Glutamatergic neuron (in vitro differentiated cells): ENCODE results near the gene SLC35C1. TPM values are rescaled to one million over a fixed set of nuclear protein-coding genes. Genes with fewer than 3 reads are reported as not detected.

Experiments used
- DNase-seq: peaks from one replicate; pipeline ENCODE4 v3.0.0; 2022
- H3K27ac Mint-ChIP-seq: one replicate; pipeline ENCODE4 v1.8.0; 2020; ENCODE audit warnings: mild to moderate bottlenecking, mixed read lengths, inconsistent platforms; ENCODE audit not compliant: unreplicated experiment
- H3K27me3 Mint-ChIP-seq: one replicate; pipeline ENCODE4 v1.8.0; 2020; ENCODE audit warnings: mild to moderate bottlenecking, moderate library complexity, mixed read lengths, inconsistent platforms; ENCODE audit not compliant: unreplicated experiment
- H3K36me3 Mint-ChIP-seq: one replicate; pipeline ENCODE4 v1.8.0; 2020; ENCODE audit warnings: mild to moderate bottlenecking, mixed read lengths, inconsistent platforms; ENCODE audit not compliant: unreplicated experiment
- H3K4me1 Mint-ChIP-seq: one replicate; pipeline ENCODE4 v1.8.0; 2020; ENCODE audit warnings: mild to moderate bottlenecking, low read depth, mixed read lengths, inconsistent platforms; ENCODE audit not compliant: unreplicated experiment
- H3K4me3 Mint-ChIP-seq: one replicate; pipeline ENCODE4 v1.8.0; 2020; ENCODE audit warnings: mild to moderate bottlenecking, mixed read lengths, inconsistent platforms; ENCODE audit not compliant: unreplicated experiment
- H3K9me3 Mint-ChIP-seq: one replicate; pipeline ENCODE4 v1.8.0; 2020; ENCODE audit warnings: mild to moderate bottlenecking, moderate library complexity, mixed read lengths, inconsistent platforms; ENCODE audit not compliant: unreplicated experiment
- CTCF ChIP-seq: fragments of 200-600 bp; sonication (generic); IDR thresholded peaks from one replicate; pipeline ENCODE4 v1.5.0; 2021; ENCODE audit not compliant: partially characterized antibody, unreplicated experiment
- total RNA-seq: library from RNA; stranded (reverse); fragmentation: NEBNext Ultra II Directional; extraction: Animal tissue kit (Norgen Biotek cat#: 25700); gene quantifications from one replicate; pipeline ENCODE4 v1.2.1, GENCODE V29; 2021; ENCODE audit not compliant: unreplicated experiment

SLC35C1 gene
- total RNA-seq, 1 donor from 2014 or later, result 20.9 TPM

GRCh38 chr11:45860348-45860747 lies 55.4 kb downstream of the SLC35C1 start:
- TF ChIP-seq CTCF, result no peak
- peaks cover 9% of the 10 kb centered on the region for H3K4me1 Mint-ChIP-seq

DNA sequence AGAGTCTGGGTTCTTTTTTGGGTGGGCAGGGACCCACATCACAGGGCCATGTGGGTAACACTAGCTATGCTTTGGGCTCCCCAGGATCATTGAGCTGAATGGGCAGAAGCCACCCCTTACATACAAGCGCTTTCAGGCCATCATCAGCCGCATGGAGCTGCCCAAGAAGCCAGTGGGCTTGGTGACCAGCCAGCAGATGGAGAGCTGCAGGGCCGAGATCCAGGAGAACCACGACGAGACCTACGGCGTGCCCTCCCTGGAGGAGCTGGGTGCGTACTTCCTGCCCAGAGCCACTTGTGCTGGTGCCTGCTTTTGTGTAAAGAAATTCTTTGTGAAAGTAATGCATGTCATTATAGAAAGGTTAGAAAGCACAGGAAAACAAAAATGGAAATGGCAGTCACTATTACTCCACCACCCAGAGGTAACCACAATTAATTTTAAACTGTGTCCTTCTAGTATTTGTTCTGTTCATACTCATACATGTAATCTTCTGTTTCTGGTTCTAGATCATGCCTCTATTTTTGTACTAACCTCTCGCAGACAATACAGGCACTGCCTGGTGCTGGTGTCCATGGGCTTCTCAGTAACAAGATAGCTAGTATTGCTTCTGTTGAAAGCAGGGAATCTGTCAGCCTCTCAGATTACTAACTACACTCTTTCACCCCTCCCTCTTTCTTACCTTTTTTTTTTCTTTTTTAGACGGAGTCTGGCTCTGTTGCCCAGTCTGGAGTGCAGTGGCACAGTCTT lies 56.0 kb downstream of the SLC35C1 start:
- no peaks in the 10 kb centered on the region for H3K9me3 Mint-ChIP-seq
- H3K27me3 Mint-ChIP-seq, result peaks cover 4% of the 10 kb centered on the region
- TF ChIP-seq CTCF, result no peak
- no peak overlapping the region for H3K4me3 Mint-ChIP-seq
- DNase-seq, result no peak
- peaks cover 3% of the 10 kb centered on the region for H3K4me1 Mint-ChIP-seq
- H3K36me3 Mint-ChIP-seq, result peaks cover under 1% of the 10 kb centered on the region
- H3K27ac Mint-ChIP-seq, result no peak overlapping the region

More at GRCh38 chr11:45860348-45860747, 55.4 kb downstream of the SLC35C1 start:
- Mint-ChIP-seq H3K36me3 (no peaks in the 10 kb centered on the region), H3K4me3 (no peak overlapping the region), H3K27ac (no peak overlapping the region), H3K9me3 (no peaks in the 10 kb centered on the region), H3K27me3 (peaks cover 4% of the 10 kb centered on the region)
- no peak for DNase-seq

Other genes with a start within 250 kb of the SLC35C1 start
- 59.2 TPM for gene CHST1, start 139.5 kb upstream of the SLC35C1 start, total RNA-seq
- gene CRY2, start 42.3 kb downstream of the SLC35C1 start, total RNA-seq, result 44.0 TPM
- 299 TPM for gene MAPK8IP1, start 80.5 kb downstream of the SLC35C1 start, total RNA-seq
- 0.78 TPM for gene FREY1, start 102.1 kb downstream of the SLC35C1 start, total RNA-seq
- gene PEX16, start 112.7 kb downstream of the SLC35C1 start, total RNA-seq, result 51.8 TPM
- 3.0 TPM for gene LARGE2, start 117.5 kb downstream of the SLC35C1 start, total RNA-seq